K562 (cell line): ENCODE data around the gene CREB3L2. TPM values are rescaled to one million over a fixed set of nuclear protein-coding genes. Genes with fewer than 3 reads are reported as not detected.

Experiments
- ARID1B ChIP-seq: fragments of 450-650 bp; IDR thresholded peaks from 2 replicates; pipeline ENCODE4 v1.6.1; 2016; ENCODE audit warnings: antibody characterized with exemption, mild to moderate bottlenecking, inconsistent platforms
- ATF7 ChIP-seq: fragments of 450-650 bp; IDR thresholded peaks from 2 replicates; pipeline ENCODE4 v1.7.1; 2014; ENCODE audit warnings: mild to moderate bottlenecking, moderate library complexity
- BCOR ChIP-seq: fragments of 450-650 bp; IDR thresholded peaks from 2 replicates; pipeline ENCODE4 v1.6.1; 2016
- C11orf30 ChIP-seq: fragments of 450-650 bp; IDR thresholded peaks from 2 replicates; pipeline ENCODE4 v1.6.1; 2016; ENCODE audit warnings: low read depth, mild to moderate bottlenecking
- CBX3 ChIP-seq, 2 experiments: IDR thresholded peaks; 1 replicate in 1 of 2; 2 replicates in 1 of 2; pipeline ENCODE4 v1.6.1; 2012; ENCODE audit warnings: inconsistent platforms in 2 of 2, low read length in 2 of 2, borderline replicate concordance in 1 of 2, control low read depth in 1 of 2
- CEBPG ChIP-seq, 3 experiments: fragments of 200-800 bp in 1 of 3; sonication (Bioruptor generic) in 1 of 3; sonication (generic) in 1 of 3; formaldehyde crosslinking in 1 of 3; IDR thresholded peaks in 2 of 3; conservative IDR thresholded peaks in 1 of 3; 2 replicates each; pipeline versions ENCODE4 v1.6.1 to v1.8.0; 2016 to 2022; ENCODE audit warnings: missing compliant biosample characterization in 2 of 3, missing genetic modification characterization in 2 of 3, mild to moderate bottlenecking in 1 of 3, missing genetic modification reagents in 1 of 3
- FOS ChIP-seq: IDR thresholded peaks from 3 replicates; pipeline ENCODE4 v1.6.1; 2011; ENCODE audit not compliant: insufficient read length; ENCODE audit errors: extremely low read depth
- MAFG ChIP-seq: fragments of 450-650 bp; conservative IDR thresholded peaks from 2 replicates; pipeline ENCODE4 v1.6.1; 2016; ENCODE audit warnings: missing genetic modification characterization, missing compliant biosample characterization
- polyA plus RNA-seq, 8 experiments: library from polyadenylated mRNA; depleted of rRNA in 4 of 8; stranded (reverse) in 5 of 8; unstranded in 3 of 8; fragments of >200 nt; fragmentation: Nextera tagmentation in 2 of 8; fragmentation: Illumina TruSeq in 1 of 8; extraction: Ambion mirVana in 2 of 8; extraction: Trizol in 1 of 8; gene quantifications; 2 replicates each; pipeline versions ENCODE4 v1.2.1 to v1.2.3, GENCODE V29; 2011 to 2014; ENCODE audit warnings: inconsistent platforms in 1 of 8, missing spikeins in 1 of 8
- total RNA-seq, 7 experiments: library from RNA; depleted of rRNA in 6 of 7; stranded (reverse); fragments of >200 nt in 6 of 7; fragmentation: Illumina TruSeq in 2 of 7; extraction: Trizol in 2 of 7; gene quantifications; 2 replicates each; pipeline versions ENCODE4 v1.2.1 to v1.2.3, GENCODE V29; 2011 to 2021; ENCODE audit warnings: low replicate concordance in 1 of 7
- TF ChIP-seq, protein P1 (sequence below): fragments of 450-650 bp; IDR thresholded peaks from 2 replicates; pipeline ENCODE4 v1.6.1; 2016
- TF ChIP-seq, protein P2 (sequence below): fragments of 450-650 bp; conservative IDR thresholded peaks from 2 replicates; pipeline ENCODE4 v1.6.1; 2016; ENCODE audit warnings: missing genetic modification characterization, low read depth, mild to moderate bottlenecking, control low read depth, missing compliant biosample characterization
- TF ChIP-seq, protein P3 (sequence below), 2 experiments: fragments of 450-650 bp; formaldehyde crosslinking in 1 of 2; IDR thresholded peaks; 2 replicates each; pipeline versions ENCODE4 v1.4.0 to v1.6.1; 2014 to 2020; ENCODE audit warnings: mild to moderate bottlenecking in 2 of 2, borderline replicate concordance in 1 of 2, low read depth in 1 of 2
- TF ChIP-seq, protein P4 (sequence below), 2 experiments: fragments of 450-650 bp in 1 of 2; sonication (generic) in 1 of 2; formaldehyde crosslinking in 1 of 2; IDR thresholded peaks in 1 of 2; conservative IDR thresholded peaks in 1 of 2; 2 replicates each; pipeline versions ENCODE4 v1.6.1 to v1.8.1; 2016 to 2023; ENCODE audit warnings: mild to moderate bottlenecking in 2 of 2, moderate library complexity in 2 of 2, inconsistent platforms in 1 of 2, missing genetic modification reagents in 1 of 2

CREB3L2 gene
- total and polyA plus RNA-seq, 9 of the 15 experiments (the other 6 are each of a cell fraction or from before 2014, with no cell fraction given) = 7.1 to 45.6 (median 15.8) TPM

DNA sequence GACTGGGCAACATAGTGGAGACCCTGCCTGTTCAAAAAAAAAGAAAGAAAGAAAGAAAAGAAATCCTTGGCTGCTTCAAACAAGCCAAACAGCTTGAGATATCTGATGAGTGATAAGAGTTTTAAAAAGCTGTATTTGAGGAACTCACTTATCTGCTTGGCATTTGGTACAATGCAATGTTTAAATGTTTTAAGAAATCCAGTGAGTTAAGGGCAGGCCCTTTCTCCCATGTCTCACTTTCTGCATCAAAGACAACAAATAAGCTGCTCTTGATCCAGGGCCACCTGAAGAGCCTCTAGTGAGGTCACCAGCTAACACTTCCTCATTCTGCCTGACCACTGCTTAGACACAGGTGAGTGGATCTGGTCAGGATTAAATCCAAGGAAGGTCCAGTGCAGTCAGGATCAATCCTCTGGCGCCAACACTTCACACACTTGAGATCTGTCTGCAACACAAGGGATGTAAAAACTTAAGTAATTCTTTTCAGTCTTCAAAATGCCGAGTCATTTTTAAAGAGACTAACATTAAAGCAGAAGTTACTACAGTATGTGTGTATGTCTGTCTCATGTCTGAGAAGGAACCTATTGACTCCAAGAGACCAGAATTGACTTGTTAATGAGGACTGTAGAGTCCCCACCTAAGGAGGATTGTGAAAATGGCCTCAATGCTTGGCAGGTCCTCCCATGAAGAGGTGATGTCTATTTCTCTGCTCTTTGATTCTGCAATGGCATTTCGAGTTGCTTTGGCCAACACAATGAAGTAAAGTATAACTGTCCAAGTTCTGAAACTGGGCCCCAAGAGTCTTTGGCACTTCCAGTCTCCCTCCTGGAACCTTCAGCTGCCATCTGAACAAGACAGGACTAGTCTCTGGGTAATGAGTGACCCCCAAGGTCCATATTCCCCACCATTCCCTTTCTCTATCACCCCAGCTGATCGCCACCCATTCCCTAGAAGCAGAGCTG lies 43.1 kb downstream of the CREB3L2 start (continued):
- TF ChIP-seq, protein P1, sequence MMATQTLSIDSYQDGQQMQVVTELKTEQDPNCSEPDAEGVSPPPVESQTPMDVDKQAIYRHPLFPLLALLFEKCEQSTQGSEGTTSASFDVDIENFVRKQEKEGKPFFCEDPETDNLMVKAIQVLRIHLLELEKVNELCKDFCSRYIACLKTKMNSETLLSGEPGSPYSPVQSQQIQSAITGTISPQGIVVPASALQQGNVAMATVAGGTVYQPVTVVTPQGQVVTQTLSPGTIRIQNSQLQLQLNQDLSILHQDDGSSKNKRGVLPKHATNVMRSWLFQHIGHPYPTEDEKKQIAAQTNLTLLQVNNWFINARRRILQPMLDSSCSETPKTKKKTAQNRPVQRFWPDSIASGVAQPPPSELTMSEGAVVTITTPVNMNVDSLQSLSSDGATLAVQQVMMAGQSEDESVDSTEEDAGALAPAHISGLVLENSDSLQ = peak; percentile 6; the same call in 1 of the 2 replicates
- TF ChIP-seq BCOR (no peak), ARID1B (peak; percentile 46; the same call in 1 of the 2 replicates), FOS (no peak), ATF7 (peak; percentile 66), C11orf30 (peak; percentile 88), CEBPG (CRISPR knock-in tag; IDR thresholded peaks at IDR 0.05) (peak; percentile 55; the same call in 1 of the 2 replicates), CEBPG (tag; conservative IDR thresholded peaks at IDR 0.05 in 1 of 2, IDR thresholded peaks at IDR 0.05 in 1 of 2) (peak in 1 of 2 experiments; percentile 12; a peak in 1 of 4 replicates), CBX3 (IDR thresholded peaks at IDR 0.05; ENCODE audit: borderline replicate concordance in 1 of 2, low read length in 2 of 2) (0 out of 3 replicates have a peak, but pooled peaks of 1 of the 2 experiments have one; percentile 9), MAFG (peak; percentile 88)
- TF ChIP-seq, protein P2, sequence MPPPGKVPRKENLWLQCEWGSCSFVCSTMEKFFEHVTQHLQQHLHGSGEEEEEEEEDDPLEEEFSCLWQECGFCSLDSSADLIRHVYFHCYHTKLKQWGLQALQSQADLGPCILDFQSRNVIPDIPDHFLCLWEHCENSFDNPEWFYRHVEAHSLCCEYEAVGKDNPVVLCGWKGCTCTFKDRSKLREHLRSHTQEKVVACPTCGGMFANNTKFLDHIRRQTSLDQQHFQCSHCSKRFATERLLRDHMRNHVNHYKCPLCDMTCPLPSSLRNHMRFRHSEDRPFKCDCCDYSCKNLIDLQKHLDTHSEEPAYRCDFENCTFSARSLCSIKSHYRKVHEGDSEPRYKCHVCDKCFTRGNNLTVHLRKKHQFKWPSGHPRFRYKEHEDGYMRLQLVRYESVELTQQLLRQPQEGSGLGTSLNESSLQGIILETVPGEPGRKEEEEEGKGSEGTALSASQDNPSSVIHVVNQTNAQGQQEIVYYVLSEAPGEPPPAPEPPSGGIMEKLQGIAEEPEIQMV (tag) = no peak
- TF ChIP-seq, protein P3, sequence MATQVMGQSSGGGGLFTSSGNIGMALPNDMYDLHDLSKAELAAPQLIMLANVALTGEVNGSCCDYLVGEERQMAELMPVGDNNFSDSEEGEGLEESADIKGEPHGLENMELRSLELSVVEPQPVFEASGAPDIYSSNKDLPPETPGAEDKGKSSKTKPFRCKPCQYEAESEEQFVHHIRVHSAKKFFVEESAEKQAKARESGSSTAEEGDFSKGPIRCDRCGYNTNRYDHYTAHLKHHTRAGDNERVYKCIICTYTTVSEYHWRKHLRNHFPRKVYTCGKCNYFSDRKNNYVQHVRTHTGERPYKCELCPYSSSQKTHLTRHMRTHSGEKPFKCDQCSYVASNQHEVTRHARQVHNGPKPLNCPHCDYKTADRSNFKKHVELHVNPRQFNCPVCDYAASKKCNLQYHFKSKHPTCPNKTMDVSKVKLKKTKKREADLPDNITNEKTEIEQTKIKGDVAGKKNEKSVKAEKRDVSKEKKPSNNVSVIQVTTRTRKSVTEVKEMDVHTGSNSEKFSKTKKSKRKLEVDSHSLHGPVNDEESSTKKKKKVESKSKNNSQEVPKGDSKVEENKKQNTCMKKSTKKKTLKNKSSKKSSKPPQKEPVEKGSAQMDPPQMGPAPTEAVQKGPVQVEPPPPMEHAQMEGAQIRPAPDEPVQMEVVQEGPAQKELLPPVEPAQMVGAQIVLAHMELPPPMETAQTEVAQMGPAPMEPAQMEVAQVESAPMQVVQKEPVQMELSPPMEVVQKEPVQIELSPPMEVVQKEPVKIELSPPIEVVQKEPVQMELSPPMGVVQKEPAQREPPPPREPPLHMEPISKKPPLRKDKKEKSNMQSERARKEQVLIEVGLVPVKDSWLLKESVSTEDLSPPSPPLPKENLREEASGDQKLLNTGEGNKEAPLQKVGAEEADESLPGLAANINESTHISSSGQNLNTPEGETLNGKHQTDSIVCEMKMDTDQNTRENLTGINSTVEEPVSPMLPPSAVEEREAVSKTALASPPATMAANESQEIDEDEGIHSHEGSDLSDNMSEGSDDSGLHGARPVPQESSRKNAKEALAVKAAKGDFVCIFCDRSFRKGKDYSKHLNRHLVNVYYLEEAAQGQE (IDR thresholded peaks at IDR 0.05; ENCODE audit: borderline replicate concordance) = peak; percentile 90
- TF ChIP-seq, protein P3 (CRISPR knock-in tag; IDR thresholded peaks at IDR 0.05; ENCODE audit: low read depth) = peak; percentile 78
- TF ChIP-seq, protein P4, sequence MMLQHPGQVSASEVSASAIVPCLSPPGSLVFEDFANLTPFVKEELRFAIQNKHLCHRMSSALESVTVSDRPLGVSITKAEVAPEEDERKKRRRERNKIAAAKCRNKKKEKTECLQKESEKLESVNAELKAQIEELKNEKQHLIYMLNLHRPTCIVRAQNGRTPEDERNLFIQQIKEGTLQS (IDR thresholded peaks at IDR 0.05) = peak; percentile 63
- TF ChIP-seq, protein P4 (CRISPR knock-in tag; conservative IDR thresholded peaks at IDR 0.05) = no peak
